Neural progenitor cell (in vitro differentiated cells): Measurements from ENCODE around the gene RRM1. TPM values are rescaled to one million over a fixed set of nuclear protein-coding genes. Genes with fewer than 3 reads are reported as not detected.

Experiments used
- DNase-seq: peaks from one replicate; pipeline ENCODE4 v3.0.0-alpha.2; 2016; ENCODE audit warnings: low spot score
- H2AFZ ChIP-seq: fragments of 200-600 bp; sonication (generic); replicated peaks from 2 replicates; pipeline ENCODE4 v1.6.1; 2016; ENCODE audit warnings: antibody characterized with exemption
- H3F3A ChIP-seq: fragments of 200-600 bp; sonication (generic); 2 replicates; pipeline ENCODE4 v1.6.1; 2016; ENCODE audit warnings: antibody characterized with exemption, low read depth
- H3K27ac ChIP-seq: fragments of 200-600 bp; sonication (generic); 2 replicates; pipeline ENCODE4 v1.5.1; 2016; ENCODE audit warnings: mild to moderate bottlenecking
- H3K27me3 ChIP-seq: fragments of 200-600 bp; sonication (generic); 2 replicates; pipeline ENCODE4 v1.6.1; 2016; ENCODE audit warnings: mild to moderate bottlenecking, moderate library complexity
- H3K36me3 ChIP-seq: fragments of 200-600 bp; sonication (generic); 2 replicates; pipeline ENCODE4 v1.5.1; 2016
- H3K4me1 ChIP-seq: fragments of 200-600 bp; sonication (generic); 2 replicates; pipeline ENCODE4 v1.6.1; 2016; ENCODE audit warnings: mixed run types
- H3K4me2 ChIP-seq: fragments of 200-600 bp; sonication (generic); 2 replicates; pipeline ENCODE4 v1.6.1; 2016
- H3K4me3 ChIP-seq: fragments of 200-600 bp; sonication (generic); 2 replicates; pipeline ENCODE4 v1.5.1; 2016
- H3K79me2 ChIP-seq: fragments of 200-600 bp; sonication (generic); 2 replicates; pipeline ENCODE4 v1.6.1; 2016; ENCODE audit warnings: low read depth
- H3K9ac ChIP-seq: fragments of 200-600 bp; sonication (generic); 2 replicates; pipeline ENCODE4 v1.6.1; 2016
- H3K9me3 ChIP-seq: fragments of 200-600 bp; sonication (generic); 2 replicates; pipeline ENCODE4 v1.5.1; 2016; ENCODE audit warnings: low read depth
- H4K20me1 ChIP-seq: fragments of 200-600 bp; sonication (generic); 2 replicates; pipeline ENCODE4 v1.6.1; 2016; ENCODE audit warnings: low read depth
- H3K27ac Mint-ChIP-seq: 3 replicates; pipeline ENCODE4 v1.8.0; 2021; ENCODE audit warnings: mixed read lengths
- H3K27me3 Mint-ChIP-seq: 2 replicates; pipeline ENCODE4 v1.8.0; 2022; ENCODE audit warnings: low read depth, mild to moderate bottlenecking, inconsistent platforms, moderate library complexity, mixed read lengths; ENCODE audit not compliant: insufficient read depth
- H3K36me3 Mint-ChIP-seq: 3 replicates; pipeline ENCODE4 v1.8.0; 2021; ENCODE audit warnings: mixed read lengths
- H3K4me1 Mint-ChIP-seq: 3 replicates; pipeline ENCODE4 v1.8.0; 2021; ENCODE audit warnings: mixed read lengths
- H3K4me3 Mint-ChIP-seq: 3 replicates; pipeline ENCODE4 v1.8.0; 2021; ENCODE audit warnings: mild to moderate bottlenecking, moderate library complexity, mixed read lengths
- H3K9me3 Mint-ChIP-seq: 3 replicates; pipeline ENCODE4 v1.8.0; 2020; ENCODE audit warnings: mixed read lengths
- CTCF ChIP-seq: fragments of 200-600 bp; sonication (generic); IDR thresholded peaks from 2 replicates; pipeline ENCODE4 v1.5.1; 2017; ENCODE audit warnings: antibody characterized with exemption, mild to moderate bottlenecking
- EZH2 ChIP-seq: fragments of 200-600 bp; sonication (generic); IDR thresholded peaks from 2 replicates; pipeline ENCODE4 v1.6.1; 2017; ENCODE audit warnings: antibody characterized with exemption, mild to moderate bottlenecking, moderate library complexity
- EZH2phosphoT487 ChIP-seq: fragments of 200-600 bp; sonication (generic); IDR thresholded peaks from 2 replicates; pipeline ENCODE4 v1.6.1; 2017; ENCODE audit warnings: antibody characterized with exemption
- total RNA-seq: library from RNA; depleted of rRNA; stranded (reverse); fragments of >200 nt; gene quantifications from 2 replicates; pipeline ENCODE4 v1.2.3, GENCODE V29; 2015; ENCODE audit warnings: low replicate concordance

Gene RRM1
- total RNA-seq, 1 donor from 2014 or later: 264 TPM

GRCh38 chr11:4093519-4094347, 866 bp upstream of the RRM1 start:
- peaks cover 2% of the 10 kb centered on the region for H3K27me3 Mint-ChIP-seq
- peaks cover 31% of the 10 kb centered on the region for H3K4me1 Mint-ChIP-seq
- H3K27ac ChIP-seq: peak overlapping the region; percentile 50
- no peaks in the 10 kb centered on the region for H3K9me3 ChIP-seq
- TF ChIP-seq EZH2phosphoT487 (no peak), CTCF (no peak), EZH2 (no peak)
- H3K36me3 ChIP-seq: no peaks in the 10 kb centered on the region
- H3K36me3 Mint-ChIP-seq: peaks cover 6% of the 10 kb centered on the region
- H3K27ac Mint-ChIP-seq: peak overlapping the region; percentile 93
- H3K9ac ChIP-seq: peak overlapping the region; percentile 87
- H2AFZ ChIP-seq: peak overlapping the region; percentile 96
- peaks cover 14% of the 10 kb centered on the region for H3F3A ChIP-seq
- peaks cover 24% of the 10 kb centered on the region for H3K4me1 ChIP-seq
- peaks cover 38% of the 10 kb centered on the region for H3K79me2 ChIP-seq
- H3K4me3 Mint-ChIP-seq: peak overlapping the region; percentile 97
- DNase-seq: no peak
- no peaks in the 10 kb centered on the region for H3K27me3 ChIP-seq
- H4K20me1 ChIP-seq: peaks cover 9% of the 10 kb centered on the region
- no peaks in the 10 kb centered on the region for H3K9me3 Mint-ChIP-seq
- peak overlapping the region; percentile 88 for H3K4me3 ChIP-seq
- peak overlapping the region; percentile 92 for H3K4me2 ChIP-seq

- DNase-seq: no peak
- peaks cover 57% of the 10 kb centered on the region for H3K79me2 ChIP-seq
- H3K27ac ChIP-seq: no peak overlapping the region
Measured at GRCh38 chr11:4095509-4096230, 1.1 kb downstream of the RRM1 start.

GRCh38 chr11:4098026-4098621, 3.5 kb downstream of the RRM1 start:
- Mint-ChIP-seq H3K27ac (no peak overlapping the region), H3K36me3 (peaks cover 22% of the 10 kb centered on the region), H3K4me3 (no peak overlapping the region), H3K27me3 (peaks cover 4% of the 10 kb centered on the region), H3K4me1 (peaks cover 37% of the 10 kb centered on the region), H3K9me3 (no peaks in the 10 kb centered on the region)
- Histone ChIP-seq H3K27ac (no peak overlapping the region), H3K4me2 (peak overlapping the region; percentile 92), H3K9me3 (no peaks in the 10 kb centered on the region), H3K4me1 (peaks cover 33% of the 10 kb centered on the region), H2AFZ (no peak overlapping the region), H3K36me3 (peaks cover 4% of the 10 kb centered on the region), H3F3A (peaks cover 14% of the 10 kb centered on the region), H4K20me1 (peaks cover 46% of the 10 kb centered on the region), H3K4me3 (no peak overlapping the region), H3K79me2 (peaks cover 82% of the 10 kb centered on the region), H3K27me3 (no peaks in the 10 kb centered on the region), H3K9ac (no peak overlapping the region)
- TF ChIP-seq EZH2 (no peak), EZH2phosphoT487 (no peak), CTCF (no peak)
- DNase-seq: no peak

More at GRCh38 chr11:4095509-4096230, 1.1 kb downstream of the RRM1 start:
- Histone ChIP-seq H3K27me3 (no peaks in the 10 kb centered on the region), H4K20me1 (peaks cover 27% of the 10 kb centered on the region), H3K4me1 (peaks cover 33% of the 10 kb centered on the region), H3K4me3 (peak overlapping the region; percentile 88), H3K9ac (peak overlapping the region; percentile 87), H3K36me3 (no peaks in the 10 kb centered on the region), H3F3A (peaks cover 14% of the 10 kb centered on the region), H3K4me2 (peak overlapping the region; percentile 92), H3K9me3 (no peaks in the 10 kb centered on the region), H2AFZ (no peak overlapping the region)
- H3K9me3 Mint-ChIP-seq: no peaks in the 10 kb centered on the region
- H3K36me3 Mint-ChIP-seq: peaks cover 12% of the 10 kb centered on the region
- H3K4me3 Mint-ChIP-seq: peak overlapping the region; percentile 97
- peak overlapping the region; percentile 96 for H3K27ac Mint-ChIP-seq
- TF ChIP-seq CTCF: no peak
- TF ChIP-seq EZH2: no peak
- no peak for TF ChIP-seq EZH2phosphoT487
- peaks cover 5% of the 10 kb centered on the region for H3K27me3 Mint-ChIP-seq
- peaks cover 37% of the 10 kb centered on the region for H3K4me1 Mint-ChIP-seq
